HCEC 1CT (cell line): Measurements from ENCODE around the gene EIF2AK3.
"Not testable (repeated sequence)": the region's sequence is repeated elsewhere in the genome, so short reads cannot be mapped to it uniquely, and the experiment has no call there.

Experiments
- DNase-seq: peaks from one replicate; pipeline ENCODE4 v3.0.0-alpha.2; 2017

EIF2AK3 gene

GRCh38 chr2:88632569-88632968 lies 5.3 kb upstream of the EIF2AK3 start:
- no peak for DNase-seq

- no peak for DNase-seq
Observed at GRCh38 chr2:88628571-88628939, 1.3 kb upstream of the EIF2AK3 start.

GRCh38 chr2:88627856-88628570 lies 749 bp upstream of the EIF2AK3 start:
- DNase-seq, result peak; percentile 92

GRCh38 chr2:88626171-88627054 lies 851 bp downstream of the EIF2AK3 start:
- DNase-seq, result no peak

GRCh38 chr2:88624477-88624876 lies 2.8 kb downstream of the EIF2AK3 start:
- no peak for DNase-seq

GRCh38 chr2:88623831-88624465 lies 3.3 kb downstream of the EIF2AK3 start:
- DNase-seq, result not testable (repeated sequence)

GRCh38 chr2:88622307-88622706 lies 5.0 kb downstream of the EIF2AK3 start:
- DNase-seq, result no peak

- DNase-seq, result no peak
Observed at GRCh38 chr2:88621432-88621831, 5.8 kb downstream of the EIF2AK3 start.

GRCh38 chr2:88620015-88620414 lies 7.2 kb downstream of the EIF2AK3 start:
- DNase-seq, result no peak

GRCh38 chr2:88615822-88616221 lies 11.4 kb downstream of the EIF2AK3 start:
- DNase-seq, result no peak

- no peak for DNase-seq
Observed at GRCh38 chr2:88614497-88615157, 12.6 kb downstream of the EIF2AK3 start.

- no peak for DNase-seq
Observed at GRCh38 chr2:88613921-88614320, 13.3 kb downstream of the EIF2AK3 start.

- no peak for DNase-seq
Observed at GRCh38 chr2:88608184-88608583, 19.1 kb downstream of the EIF2AK3 start.

GRCh38 chr2:88607416-88607815 lies 19.8 kb downstream of the EIF2AK3 start:
- DNase-seq, result no peak

GRCh38 chr2:88606371-88607030 lies 20.8 kb downstream of the EIF2AK3 start:
- no peak for DNase-seq

- DNase-seq, result peak; percentile 56
Observed at GRCh38 chr2:88603146-88603545, 24.1 kb downstream of the EIF2AK3 start.

- DNase-seq, result no peak
Observed at GRCh38 chr2:88602022-88602421, 25.2 kb downstream of the EIF2AK3 start.

GRCh38 chr2:88601286-88601685 lies 26.0 kb downstream of the EIF2AK3 start:
- peak; percentile 52 for DNase-seq

- DNase-seq, result peak; percentile 97
Observed at GRCh38 chr2:88600038-88600465, 27.2 kb downstream of the EIF2AK3 start.

GRCh38 chr2:88599527-88599926 lies 27.7 kb downstream of the EIF2AK3 start:
- DNase-seq, result no peak

- DNase-seq, result no peak
Observed at GRCh38 chr2:88597168-88597567, 30.1 kb downstream of the EIF2AK3 start.

GRCh38 chr2:88596141-88596830 lies 31.0 kb downstream of the EIF2AK3 start:
- no peak for DNase-seq
